ENCODE measurements around the gene DNAI2.

DNAI2 gene

DNA sequence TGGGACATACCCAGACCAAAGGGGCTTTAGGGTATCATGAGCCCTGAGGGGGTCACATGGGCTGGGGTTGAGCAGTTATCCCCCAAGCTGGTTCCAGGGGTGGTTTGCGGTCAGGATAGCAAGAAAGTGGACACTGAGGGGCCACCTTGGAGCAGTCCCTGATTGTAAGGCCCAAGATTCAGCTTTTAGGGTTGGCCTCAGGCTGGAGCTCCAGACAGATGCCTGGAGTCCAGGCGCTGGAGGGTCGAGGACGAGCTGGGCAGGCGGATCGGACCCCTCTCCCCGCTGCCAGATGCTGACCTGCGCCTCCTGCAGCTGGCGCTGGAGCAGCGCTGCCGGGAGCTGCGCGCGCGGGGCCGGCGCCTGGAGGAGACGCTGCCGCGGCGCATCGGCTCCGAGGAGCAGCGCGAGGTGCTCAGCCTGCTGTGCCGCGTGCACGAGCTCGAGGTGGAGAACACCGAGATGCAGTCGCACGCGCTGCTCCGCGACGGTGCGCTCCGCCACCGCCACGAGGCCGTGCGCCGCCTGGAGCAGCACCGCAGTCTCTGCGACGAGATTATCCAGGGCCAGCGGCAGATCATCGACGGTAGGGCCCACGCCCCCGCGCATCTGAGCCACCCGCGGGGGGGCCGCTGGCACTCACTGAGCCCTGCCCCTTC is 77.6 kb downstream of the DNAI2 start:
- no peak overlapping the region for H3K4me3 ChIP-seq (ENCODE audit: low read length)
- no peak for DNase-seq (ENCODE audit: low read depth)
- TF ChIP-seq, protein P1, sequence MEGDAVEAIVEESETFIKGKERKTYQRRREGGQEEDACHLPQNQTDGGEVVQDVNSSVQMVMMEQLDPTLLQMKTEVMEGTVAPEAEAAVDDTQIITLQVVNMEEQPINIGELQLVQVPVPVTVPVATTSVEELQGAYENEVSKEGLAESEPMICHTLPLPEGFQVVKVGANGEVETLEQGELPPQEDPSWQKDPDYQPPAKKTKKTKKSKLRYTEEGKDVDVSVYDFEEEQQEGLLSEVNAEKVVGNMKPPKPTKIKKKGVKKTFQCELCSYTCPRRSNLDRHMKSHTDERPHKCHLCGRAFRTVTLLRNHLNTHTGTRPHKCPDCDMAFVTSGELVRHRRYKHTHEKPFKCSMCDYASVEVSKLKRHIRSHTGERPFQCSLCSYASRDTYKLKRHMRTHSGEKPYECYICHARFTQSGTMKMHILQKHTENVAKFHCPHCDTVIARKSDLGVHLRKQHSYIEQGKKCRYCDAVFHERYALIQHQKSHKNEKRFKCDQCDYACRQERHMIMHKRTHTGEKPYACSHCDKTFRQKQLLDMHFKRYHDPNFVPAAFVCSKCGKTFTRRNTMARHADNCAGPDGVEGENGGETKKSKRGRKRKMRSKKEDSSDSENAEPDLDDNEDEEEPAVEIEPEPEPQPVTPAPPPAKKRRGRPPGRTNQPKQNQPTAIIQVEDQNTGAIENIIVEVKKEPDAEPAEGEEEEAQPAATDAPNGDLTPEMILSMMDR (IDR thresholded peaks at IDR 0.05; ENCODE audit: insufficient read depth, low read depth, low read length, missing control alignments), result no peak

DNA sequence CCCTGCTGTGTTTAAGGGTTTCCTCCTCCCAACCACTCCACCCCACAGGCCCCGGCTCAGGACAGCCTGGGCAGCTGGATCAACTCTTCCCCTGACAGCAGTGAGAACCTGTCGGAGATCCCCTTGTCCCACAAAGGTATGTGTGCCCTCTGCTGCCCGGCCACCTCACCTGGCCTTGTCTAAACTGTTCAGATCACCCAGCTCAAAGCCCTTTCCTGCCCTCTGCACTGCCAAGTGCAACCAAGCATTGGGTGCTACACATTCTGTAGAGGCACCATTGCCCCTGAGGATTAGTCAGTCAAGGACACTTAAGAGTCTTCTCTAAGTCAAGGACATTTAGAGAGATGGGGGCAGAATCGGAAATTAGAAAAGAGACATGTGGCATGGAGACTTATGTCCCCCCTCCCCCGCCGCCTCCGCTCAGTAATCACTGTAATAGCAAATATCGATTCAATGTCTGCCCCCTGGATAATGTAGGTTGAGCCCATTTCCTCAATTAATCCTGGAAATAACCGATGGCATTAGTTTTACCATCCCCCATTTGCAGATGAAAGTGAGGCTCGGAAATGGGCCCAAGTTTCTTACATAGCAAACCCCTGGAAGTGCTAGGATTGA is 79.5 kb downstream of the DNAI2 start:
- H3K4me3 ChIP-seq (ENCODE audit: low read length), result no peak overlapping the region
- TF ChIP-seq, protein P1 (IDR thresholded peaks at IDR 0.05; ENCODE audit: insufficient read depth, low read depth, low read length, missing control alignments), result no peak

DNA sequence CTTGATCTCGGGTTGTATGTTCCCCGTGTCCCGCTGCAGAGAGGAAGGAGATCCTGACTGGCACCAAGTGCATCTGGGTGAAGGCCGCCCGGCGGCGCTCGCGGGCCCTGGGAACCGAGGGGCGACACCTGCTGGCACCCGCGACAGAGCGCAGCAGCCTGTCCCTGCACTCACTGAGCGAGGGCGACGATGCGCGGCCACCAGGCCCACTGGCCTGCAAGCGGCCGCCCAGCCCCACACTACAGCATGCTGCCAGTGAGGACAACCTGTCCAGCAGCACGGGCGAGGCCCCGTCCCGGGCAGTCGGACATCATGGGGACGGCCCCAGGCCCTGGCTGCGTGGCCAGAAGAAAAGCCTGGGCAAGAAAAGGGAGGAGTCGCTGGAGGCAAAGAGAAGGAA is 80.1 kb downstream of the DNAI2 start:
- no peak overlapping the region for H3K4me3 ChIP-seq (ENCODE audit: low read length)
- TF ChIP-seq, protein P1 (IDR thresholded peaks at IDR 0.05; ENCODE audit: insufficient read depth, low read depth, low read length, missing control alignments), result peak; percentile 31
- DNase-seq (ENCODE audit: low read depth), result peak; percentile 9

More for the DNA sequence above, 79.5 kb downstream of the DNAI2 start:
- DNase-seq (ENCODE audit: low read depth), result no peak

DNA sequence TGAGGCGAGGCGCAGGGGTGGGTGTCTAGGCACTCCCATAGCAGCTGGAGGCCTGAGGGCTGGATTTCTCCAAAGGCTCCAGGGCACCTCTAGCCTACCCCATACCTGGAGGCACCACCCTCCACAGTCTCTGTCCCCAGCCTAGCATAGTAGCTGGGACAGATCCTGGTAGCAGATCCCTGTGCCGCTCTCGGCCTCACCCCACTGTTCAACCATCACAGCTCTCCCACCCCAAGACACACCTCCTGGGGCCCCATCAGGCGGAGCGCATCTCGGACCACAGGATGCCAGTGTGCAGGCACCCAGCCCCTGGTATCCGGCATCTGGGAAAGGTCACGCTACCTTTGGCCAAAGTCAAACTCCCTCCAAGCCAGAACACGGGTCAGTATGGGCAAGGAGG is 80.5 kb downstream of the DNAI2 start:
- TF ChIP-seq, protein P1 (IDR thresholded peaks at IDR 0.05; ENCODE audit: insufficient read depth, low read depth, low read length, missing control alignments), result no peak
- H3K4me3 ChIP-seq (ENCODE audit: low read length), result no peak overlapping the region
- DNase-seq (ENCODE audit: low read depth), result no peak

DNA sequence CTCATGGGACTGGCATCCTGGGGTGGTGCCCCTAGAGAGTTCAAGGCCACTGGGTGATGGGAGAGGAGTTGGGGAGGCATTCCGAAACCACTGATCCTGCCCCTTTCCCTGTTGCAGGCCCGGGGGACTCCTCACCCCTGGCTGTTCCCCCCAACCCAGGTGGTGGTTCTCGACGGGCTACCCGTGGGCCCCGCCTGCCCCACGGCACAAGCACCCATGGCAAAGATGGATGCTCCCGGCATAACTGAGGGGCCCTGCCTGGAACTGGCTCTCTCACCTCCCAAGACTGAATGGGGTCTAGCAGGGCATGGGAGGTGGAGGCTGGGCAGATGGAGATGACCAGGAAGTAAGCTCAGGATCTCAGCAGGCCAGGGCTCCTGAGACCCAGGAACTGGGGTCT is 81.0 kb downstream of the DNAI2 start:
- no peak overlapping the region for H3K4me3 ChIP-seq (ENCODE audit: low read length)
- no peak for DNase-seq (ENCODE audit: low read depth)
- TF ChIP-seq, protein P1 (IDR thresholded peaks at IDR 0.05; ENCODE audit: insufficient read depth, low read depth, low read length, missing control alignments), result no peak

DNA sequence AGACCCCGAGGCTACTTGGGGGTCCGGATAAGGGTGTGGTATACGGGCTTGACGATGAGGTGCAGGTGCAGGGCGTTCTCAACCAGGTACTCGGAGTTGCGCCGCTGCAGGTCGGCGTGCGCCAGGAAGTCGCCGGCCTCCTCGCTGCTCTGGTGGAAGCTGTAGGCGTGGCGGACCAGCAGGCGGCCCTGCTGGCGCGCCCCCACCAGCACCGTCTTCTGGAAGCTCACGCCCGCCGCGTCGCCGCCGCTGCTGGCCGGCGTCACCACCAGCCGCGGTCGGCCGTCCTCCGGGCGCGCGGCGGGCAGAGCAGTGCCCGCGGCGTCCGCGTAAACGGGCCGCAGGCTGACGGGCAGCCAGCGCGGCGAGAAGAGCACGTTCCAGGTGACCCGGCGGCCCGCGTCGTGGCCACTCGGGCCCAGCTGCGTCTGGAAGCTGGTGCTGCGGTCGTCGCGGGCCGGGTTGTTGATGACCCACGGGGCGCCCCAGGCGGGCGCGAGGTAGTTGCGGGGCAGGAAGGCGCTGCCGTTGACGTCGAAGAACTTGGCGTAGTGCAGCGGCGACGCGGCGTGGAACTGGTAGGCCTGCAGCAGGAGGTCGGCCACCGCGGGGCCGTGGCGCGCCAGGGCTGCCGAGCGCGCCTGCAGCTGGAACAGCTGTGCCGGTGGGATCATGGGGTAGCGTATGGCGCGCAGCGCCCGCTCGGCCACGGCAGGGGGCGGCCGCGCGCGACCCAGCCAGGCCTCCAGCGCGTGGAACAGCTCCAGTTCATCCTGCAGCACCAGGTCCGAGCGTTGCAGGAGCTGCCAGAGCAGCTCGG is 82.8 kb downstream of the DNAI2 start:
- no peak overlapping the region for H3K4me3 ChIP-seq (ENCODE audit: low read length)
- no peak for DNase-seq (ENCODE audit: low read depth)
- TF ChIP-seq, protein P1 (IDR thresholded peaks at IDR 0.05; ENCODE audit: insufficient read depth, low read depth, low read length, missing control alignments), result no peak

All from epithelial cell of esophagus (primary cell).